HG03558 (cell line): ENCODE measurements around the gene ZNF428.
A peak's percentile ranks its signal among the peaks of the same experiment; 100 is the strongest.
"Not testable (repeated sequence)": the region's sequence is repeated elsewhere in the genome, so short reads cannot be mapped to it uniquely, and the experiment has no call there.

Experiments
- ATAC-seq: cut with Tn5 transposase; IDR thresholded peaks from one replicate; pipeline ENCODE4 v1.9.1; 2021; ENCODE audit warnings: moderate number of reproducible peaks; ENCODE audit not compliant: unreplicated experiment; ENCODE audit errors: extremely low read depth

ZNF428 gene

DNA sequence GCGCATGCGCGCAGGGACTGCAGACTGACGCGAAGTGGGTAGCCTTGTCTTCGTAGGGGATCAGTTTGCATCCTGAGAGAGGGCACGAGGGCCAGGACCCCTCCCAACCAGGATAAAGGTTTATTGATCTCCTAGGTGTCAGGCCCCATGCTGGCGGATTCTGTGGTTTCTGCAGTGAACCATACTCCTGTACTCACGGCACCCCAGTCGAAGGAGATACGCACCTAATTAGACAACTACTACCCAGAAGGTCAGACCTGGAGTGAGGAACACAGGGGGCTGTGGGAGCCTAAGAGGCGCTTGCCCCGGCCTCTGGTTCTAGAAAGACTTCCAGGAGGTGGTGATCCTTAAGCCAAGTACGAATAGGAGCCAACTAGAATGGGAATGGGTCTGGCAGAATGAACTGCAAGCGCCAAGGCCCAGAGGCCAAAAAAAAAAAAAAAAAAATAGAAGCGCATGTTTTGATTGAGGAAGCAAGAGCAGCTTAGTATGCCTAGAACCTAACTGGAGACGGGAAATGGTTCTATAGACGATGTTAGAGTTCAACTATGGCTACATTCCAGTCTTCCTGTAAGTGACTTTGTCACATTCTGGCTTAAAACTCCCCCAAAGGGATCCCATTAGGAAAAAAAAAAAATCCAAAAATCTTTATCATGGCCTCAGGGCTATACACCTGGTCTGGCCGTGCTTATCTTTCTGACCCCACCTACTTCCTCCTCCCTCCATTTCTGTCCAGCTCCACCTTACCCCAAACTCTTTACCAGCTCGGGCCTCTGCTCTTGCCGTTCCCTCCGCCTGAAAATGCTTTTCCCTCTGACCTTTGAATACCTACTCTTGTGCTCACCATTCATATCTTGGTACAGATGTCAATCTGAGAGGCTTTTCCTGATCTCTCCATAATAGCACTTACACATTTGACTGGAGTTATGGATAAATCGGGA, 902 bp upstream of the ZNF428 start:
- no peak for ATAC-seq

DNA sequence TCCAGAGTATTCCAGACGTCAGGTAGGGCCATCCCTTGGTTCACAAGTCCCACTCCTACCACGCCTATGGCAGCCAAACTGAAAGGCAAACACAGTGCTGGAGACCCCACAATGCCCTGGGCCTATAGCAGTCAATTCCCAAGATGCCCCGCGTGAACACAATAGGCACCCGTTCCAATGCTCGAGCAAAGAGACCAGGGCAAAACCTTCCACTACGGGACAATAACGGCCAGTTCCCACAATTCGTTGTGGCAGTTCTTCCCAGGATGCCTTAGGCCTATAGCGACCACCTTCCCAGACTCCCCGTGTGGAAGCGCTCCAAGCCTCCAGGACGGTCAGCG, 538 bp downstream of the ZNF428 start:
- no peak for ATAC-seq

DNA sequence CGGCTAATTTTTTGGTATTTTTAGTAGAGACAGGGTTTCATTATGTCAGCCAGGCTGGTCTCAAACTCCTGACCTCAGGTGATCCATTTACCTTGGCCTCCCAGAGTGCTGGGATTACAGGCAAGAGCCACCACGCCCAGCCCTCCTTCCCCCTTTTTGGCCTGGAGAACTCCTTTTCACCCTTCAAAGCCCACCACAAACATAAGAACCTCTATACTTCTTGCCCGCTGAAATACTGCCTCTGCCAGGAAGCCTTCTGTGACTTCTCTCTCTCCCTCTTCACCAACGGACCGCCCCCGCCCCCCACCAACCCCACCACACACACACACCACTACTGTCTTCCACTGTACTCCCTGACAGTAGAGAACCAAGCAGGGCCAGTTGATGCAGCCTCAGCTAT, 2.5 kb downstream of the ZNF428 start:
- ATAC-seq = no peak

DNA sequence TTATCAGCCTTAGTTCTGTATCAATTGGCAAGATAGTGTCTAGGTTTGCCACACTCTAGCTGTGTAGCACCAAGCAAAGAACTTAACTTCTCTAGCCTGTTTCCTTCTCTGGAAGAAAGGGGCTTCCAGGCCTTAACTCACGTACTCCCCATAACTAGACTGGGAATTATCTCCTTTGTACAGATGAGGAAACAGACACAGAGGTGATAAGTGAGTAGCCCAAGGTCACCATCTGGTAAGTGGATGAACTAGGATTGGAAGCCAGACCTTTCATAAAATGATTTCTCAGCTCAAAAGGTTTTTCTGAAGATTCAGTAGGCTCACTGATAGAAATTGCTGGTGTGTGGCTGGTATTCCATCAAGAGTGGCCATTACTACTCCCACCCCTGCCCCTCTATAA, 3.1 kb downstream of the ZNF428 start:
- ATAC-seq = no peak

DNA sequence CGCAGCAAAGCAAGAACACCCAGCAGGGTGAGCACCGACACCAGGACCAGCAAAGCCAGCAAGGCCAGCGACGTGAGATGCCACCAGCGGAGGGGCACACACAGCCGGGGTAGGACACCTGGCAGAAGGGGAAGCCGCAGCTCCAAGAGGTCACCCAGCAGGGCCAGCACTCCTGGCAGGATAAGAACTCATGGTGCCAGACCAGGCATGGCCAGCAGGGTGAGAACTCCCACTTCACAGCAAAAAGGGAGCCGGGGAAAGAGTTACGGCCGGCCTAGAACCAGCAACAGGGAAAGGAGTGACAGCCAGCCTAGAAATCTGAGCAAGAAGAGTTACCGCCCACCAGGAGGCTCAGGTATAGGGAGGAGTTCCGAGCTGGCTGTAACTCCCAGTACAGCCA, 7.1 kb downstream of the ZNF428 start:
- ATAC-seq = no peak

DNA sequence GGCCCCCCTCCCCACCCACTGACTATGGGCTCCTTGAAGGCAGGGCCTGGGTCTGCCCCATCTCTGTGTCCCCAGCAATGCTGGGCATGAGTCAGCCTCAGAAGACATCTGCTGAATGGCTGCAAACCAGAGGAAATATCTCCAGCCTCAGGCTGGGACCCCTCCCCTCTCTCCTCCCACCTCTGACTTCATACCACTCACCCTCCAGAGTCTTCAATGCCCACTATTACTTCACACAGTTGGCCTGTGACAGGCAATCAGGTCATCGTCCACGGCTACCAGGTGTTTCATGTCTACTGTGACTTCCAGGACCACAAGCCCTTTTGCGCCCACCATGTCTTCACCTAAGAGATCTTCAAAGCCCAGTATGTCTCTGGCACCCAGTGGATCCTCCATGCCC, 7.6 kb downstream of the ZNF428 start, which contains the start of gene SRRM5:
TSS of gene SRRM5 (plus strand) at position 301 of the 400 bp plus-strand sequence. CDS start at position 335, 34 bp downstream.
- ATAC-seq = no peak

DNA sequence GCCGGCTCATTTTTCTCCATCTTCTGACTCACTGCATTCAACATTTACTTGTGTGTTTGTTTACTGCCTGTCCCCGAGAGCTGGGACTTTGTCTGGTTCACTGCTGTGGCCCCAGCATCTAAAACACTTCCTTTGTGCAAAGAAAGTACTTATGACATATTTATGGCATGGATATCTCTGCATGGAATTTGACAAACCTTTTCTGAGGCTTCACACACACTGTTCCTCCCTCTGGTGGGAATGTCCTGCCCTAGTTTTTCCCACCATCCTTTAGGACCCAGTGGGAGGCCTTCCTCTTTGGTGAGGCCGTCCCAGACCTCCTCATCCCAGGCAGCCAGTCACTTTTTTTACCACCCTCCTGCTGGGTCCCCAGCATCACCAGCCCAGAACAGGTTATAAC, 8.9 kb downstream of the ZNF428 start:
- no peak for ATAC-seq

DNA sequence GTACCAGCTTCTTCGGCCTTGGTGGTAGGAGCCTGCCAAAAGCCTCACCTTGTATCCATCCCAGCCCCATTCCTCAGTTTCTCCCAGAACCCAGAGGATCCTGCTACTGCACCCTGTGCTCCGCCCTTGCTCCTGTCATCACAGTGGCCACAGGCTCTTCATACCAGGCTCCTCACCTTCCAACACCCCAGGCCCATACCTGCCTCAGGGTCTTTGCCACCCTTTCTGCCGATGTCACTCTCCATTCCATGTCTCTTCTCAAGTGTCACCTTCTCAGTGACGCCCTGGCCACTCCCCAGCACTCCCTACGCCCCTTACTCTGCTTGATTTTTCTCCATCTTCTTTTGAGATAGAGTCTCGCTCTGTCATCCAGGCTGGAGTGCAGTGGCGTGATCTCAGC, 9.6 kb downstream of the ZNF428 start:
- ATAC-seq = no peak

DNA sequence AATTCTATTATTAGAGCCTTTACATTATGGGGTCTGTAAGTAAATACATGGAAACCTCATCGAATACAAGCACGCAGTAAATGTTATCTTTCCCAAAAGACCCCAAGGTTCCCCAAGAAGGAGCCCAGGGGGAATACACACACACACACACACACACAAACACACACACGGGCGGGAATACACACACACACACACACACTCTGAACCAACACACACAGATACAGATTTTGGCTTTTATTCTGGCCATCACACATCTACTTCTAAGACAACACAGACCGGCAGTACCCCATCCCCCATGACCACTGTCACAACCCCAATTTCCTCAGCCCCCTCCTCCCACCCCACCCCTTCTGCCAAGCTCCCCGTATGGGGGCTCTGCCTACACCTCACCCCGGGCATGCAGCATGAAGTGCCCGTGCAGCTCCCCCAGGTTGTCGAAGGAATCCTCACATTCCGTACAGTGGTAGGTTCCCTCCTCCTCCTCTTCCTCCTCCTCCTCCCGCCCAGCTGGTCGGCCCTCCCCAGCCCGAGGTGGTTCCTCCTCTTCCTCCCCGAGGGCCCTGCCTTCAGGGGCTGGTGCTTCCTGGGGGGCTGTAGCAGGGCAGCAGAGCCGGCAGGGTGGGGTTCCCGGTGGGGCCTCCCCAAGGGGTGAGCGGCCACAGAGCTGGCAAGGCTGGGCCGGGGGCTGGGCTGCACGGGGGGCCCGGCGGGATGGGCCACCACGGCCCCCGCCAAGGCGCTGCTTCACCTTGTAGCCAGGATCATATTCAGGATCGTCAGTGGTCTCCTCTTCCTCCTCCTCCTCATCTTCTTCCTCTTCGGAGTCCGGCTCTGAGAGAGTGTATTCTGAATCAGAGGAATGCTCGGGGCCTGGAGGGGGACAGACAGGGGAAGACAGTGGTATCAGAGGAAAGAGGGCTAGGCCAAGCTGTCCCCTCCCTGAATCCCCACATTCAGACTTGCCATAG, 11.9 kb downstream of the ZNF428 start:
- no peak for ATAC-seq

DNA sequence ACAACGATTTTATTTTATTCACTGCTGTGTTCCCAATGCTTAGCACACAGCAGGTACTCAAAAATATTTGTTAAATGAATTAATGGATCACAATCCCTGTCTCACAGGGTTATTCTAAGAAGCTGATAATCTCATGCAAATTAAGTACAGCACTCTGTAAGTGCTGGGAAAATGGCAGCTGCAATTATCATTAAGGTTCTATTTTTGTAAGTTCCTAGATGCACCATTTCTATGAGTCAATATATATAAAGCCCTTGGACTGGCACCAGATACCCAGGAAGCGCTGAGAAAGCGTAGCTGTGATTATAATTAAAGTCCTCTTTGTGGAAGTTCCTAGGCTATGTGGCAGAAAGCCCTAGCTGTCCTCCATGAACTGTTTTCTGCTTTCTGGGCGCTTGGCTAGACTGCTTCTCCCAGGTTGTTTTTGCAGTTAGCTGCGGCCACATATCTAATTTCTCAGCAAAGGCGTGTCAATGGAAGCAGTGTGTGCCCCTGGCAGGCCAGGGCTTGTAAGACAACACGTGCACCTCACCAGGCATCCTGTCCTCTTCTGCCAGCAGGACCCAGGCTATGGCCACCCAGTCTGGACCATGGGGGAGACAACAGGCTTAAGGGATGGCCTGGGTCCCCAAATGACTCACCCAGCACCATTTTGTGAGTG, 12.7 kb downstream of the ZNF428 start:
- no peak for ATAC-seq

DNA sequence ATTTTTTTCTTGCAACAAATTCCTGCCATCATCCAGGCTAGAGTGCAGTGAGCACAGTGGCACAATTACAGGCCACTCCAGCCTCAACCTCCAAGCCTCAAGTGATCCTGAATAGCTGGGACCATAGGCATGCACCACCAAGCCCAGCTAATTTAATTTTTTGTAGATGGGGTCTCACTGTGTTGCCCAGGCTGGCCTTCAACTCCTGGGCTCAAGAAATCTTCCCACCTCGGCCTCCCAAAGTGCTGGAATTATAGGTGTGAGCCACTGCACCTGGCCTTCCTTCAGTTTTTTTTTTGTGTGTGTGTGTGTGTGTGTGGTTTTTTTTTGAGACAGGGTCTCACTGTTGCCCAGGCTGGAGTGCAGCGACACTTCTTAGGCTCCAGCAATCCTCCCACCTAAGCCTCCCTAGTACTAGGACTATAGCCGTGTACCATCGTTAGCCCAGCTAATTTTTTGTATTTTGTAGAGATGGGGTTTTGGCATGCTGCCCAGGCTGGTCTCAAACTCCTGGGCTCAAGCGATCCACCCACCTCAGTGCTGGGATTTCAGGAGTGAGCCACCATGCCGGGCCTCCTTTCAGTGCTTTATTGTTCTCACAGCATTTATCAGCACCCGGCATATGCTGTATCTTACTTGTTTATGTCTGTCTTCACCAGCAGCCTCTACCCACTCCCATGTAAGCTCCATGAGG, 13.4 kb downstream of the ZNF428 start:
- no peak for ATAC-seq

DNA sequence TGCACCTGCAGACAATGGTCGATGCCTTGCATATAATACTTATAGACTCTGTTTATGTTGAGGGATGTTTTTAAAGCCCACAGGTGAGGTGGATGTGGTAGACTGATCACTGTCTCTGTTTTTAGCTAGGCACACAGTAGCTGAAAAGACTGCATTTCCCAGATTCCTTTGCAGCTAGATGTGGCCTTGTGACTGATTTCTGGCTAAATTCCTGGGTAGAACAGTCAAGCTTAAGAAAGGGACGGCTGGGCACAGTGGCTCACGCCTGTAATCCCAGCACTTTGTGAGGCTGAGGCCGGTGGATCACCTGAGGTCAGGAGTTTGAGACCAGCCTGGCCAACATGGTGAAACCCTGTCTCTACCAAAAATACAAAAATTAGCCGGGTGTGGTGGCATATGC, 19.1 kb downstream of the ZNF428 start:
- not testable (repeated sequence) for ATAC-seq

DNA sequence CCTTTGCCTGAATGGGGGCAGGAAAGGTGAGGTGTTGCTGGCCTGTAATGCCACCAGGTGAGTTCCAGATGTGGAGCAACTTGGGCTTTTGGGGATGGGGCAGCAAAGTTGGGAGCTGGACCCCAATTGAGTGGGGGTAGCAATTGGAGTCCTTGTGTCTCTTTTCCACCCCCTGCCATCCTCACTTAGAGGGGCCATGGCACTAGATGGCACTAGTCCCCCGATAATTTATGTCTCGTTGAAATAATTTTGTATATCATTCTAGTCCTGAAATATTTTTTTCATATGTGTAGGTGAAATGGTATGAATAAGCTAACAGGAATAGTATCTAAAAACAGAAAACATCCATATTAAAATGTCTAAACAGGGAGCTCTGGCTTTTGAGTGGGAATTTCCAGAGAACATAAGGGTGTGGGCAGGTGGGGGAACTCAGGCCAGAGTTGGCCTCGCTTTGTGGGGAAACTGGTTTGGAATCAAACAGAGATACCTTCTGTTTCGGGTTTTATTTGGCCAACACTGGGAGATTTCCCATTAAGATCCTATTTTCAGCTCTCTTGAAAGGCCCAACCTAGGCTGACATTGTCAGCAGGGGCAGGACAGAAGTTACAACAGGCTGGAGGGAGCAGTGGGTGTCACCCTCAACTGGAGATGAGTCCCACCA, 19.7 kb downstream of the ZNF428 start:
- ATAC-seq = no peak

DNA sequence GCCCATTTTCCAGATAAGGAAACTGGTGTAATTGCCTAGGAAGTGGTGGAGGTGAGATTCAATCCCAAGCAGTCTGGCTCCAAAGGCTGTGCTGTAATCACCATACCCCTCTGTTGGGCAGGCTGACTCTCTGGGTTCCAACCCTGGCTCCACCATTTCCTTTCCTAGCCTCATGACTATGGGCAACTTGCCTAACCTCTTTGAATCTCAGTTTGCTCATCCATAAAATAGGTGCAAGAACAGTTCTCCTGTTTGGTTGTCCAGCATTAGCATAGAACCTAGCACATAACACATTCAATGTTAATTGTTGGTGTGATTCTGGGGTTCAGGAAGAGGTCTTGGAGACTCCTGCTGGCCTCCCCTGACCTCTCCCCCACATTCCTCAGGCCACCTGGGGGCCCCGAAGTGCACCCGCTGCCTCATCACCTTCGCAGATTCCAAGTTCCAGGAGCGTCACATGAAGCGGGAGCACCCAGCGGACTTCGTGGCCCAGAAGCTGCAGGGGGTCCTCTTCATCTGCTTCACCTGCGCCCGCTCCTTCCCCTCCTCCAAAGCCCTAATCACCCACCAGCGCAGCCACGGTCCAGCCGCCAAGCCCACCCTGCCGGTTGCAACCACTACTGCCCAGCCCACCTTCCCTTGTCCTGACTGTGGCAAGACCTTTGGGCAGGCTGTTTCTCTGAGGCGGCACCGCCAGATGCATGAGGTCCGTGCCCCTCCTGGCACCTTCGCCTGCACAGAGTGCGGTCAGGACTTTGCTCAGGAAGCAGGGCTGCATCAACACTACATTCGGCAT, 20.8 kb downstream of the ZNF428 start:
- ATAC-seq = no peak

DNA sequence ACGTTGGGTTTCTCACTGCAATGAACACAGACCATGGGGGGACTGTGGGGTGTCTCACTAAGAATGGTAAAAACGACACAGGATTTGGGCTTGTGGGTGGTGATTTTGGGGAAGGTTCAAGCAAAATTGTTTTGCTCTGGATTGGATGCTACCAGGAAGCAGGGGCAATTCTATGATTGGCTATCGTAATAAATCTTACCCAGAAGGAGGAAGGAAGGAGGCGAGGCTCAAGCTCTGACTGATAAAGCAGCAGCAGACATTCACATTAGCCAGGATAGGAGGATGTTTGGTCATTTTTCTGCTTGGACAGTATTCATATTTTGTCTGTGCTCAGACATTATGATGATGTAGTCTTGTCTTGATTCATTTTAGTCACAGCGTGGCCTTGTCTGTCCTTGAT, 21.6 kb downstream of the ZNF428 start:
- ATAC-seq = no peak

DNA sequence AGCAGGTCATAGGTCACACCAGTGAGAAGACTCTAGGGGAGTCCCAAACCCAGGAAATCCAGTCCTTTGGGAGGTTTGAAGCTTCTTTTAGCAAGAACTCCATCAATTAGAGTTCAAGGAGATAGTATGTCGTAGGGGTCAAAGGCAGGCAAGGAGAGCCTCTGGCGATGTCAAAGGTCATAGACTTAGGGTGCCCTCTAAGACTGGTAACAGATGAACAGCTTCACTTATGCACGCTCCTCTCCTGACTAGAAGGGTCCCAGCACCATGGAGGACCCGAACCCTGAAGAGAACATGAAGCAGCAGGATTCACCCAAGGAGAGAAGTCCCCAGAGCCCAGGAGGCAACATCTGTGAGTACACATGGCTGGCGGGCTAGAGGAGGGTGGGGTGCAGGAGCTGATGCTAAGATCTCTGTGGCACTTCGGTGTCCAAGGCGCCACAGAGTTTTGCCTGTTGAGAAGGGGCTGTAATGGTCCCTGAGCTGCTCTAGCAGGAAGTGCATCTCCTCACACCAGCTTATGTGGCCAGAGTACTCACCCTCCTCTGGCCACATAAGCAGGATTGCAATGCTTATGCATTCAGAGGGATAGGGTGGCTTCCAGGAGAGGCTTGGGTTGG, 22.5 kb downstream of the ZNF428 start:
- no peak for ATAC-seq

DNA sequence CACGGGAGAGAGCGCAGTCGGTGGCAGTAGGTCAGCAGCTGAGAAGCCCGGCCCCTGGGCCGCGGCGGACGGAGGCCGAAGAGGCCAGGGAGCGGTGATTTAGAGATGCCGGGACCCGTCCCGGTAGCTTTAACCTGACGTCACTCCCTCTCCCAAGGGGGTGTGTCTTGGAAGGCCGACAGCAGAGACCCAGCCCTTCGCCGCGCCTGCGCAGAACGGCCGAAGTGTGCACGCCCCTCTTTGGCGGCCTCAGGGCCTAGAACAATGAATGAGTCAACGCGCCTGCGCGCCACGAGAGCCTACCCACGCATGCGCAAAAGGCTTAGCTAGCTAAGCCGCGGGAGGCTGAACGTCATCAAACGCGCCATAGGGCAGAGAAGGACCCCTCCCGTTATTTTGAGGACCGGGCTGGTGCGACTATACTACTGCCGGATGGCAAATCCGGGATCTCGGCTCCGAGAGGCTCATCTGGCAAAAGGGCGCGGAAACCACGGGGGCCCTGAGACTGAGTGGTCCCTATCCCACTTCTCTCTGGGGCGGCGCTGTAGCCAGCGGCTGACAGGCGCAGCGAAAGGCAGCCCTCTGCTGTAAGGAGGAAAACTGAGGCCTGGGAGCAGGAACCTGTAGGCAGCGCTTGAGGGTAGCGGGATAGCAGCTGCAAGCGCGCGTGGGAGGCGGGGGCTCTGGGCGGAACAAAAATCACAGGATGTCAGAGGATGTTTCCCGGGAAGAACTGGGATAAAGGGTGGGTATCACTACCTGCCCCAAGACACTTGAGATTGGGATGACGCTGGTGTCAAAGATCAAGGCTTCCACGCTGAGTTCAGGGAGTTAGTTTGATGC, 23.2 kb downstream of the ZNF428 start, which contains the start of the genes IRGQ and ZNF576:
TSS of gene IRGQ (minus strand) at position 136 of the 843 bp plus-strand sequence. CDS start 796 bp downstream, outside the sequence.
TSS of gene ZNF576 (plus strand) at position 597 of the 843 bp plus-strand sequence. CDS start 514 bp downstream, outside the sequence.
- ATAC-seq = peak; percentile 58
